ENCODE measurements around the gene SH2D5. TPM values are rescaled to one million over a fixed set of nuclear protein-coding genes. Genes with fewer than 3 reads are reported as not detected.
A peak's percentile ranks its signal among the peaks of the same experiment; 100 is the strongest.

SH2D5 gene
- total RNA-seq, 4 donors from 2014 or later = 0.23 to 1.2 TPM; not detected in 2

- TF ChIP-seq POLR2A (IDR thresholded peaks at IDR 0.05) (no peak), EP300 (IDR thresholded peaks at IDR 0.05) (no peak), POLR2AphosphoS5 (IDR thresholded peaks at IDR 0.05) (no peak), CTCF (IDR thresholded peaks at IDR 0.05) (no peak)
- Histone ChIP-seq H3K4me3 (peak overlapping the region; percentile 60), H3K9me3 (no peaks in the 10 kb centered on the region), H3K27me3 (peaks cover 37% of the 10 kb centered on the region), H3K4me1 (peaks cover 34% of the 10 kb centered on the region), H3K36me3 (no peaks in the 10 kb centered on the region), H3K27ac (no peak overlapping the region)
- DNase-seq (ENCODE audit: low spot score in 2 of 2) = no peak
- 8% methylated on average over 24 of the region's 62 CpGs for WGBS
Measured at GRCh38 chr1:20731057-20731991, 1.2 kb downstream of the SH2D5 start.

- 57% methylated on average over 3 of the region's 4 CpGs for WGBS
- H3K27ac ChIP-seq = no peak overlapping the region
- peaks cover 37% of the 10 kb centered on the region for H3K27me3 ChIP-seq
- no peak for DNase-seq (ENCODE audit: low spot score in 2 of 2)
- H3K4me3 ChIP-seq = no peak overlapping the region
- H3K36me3 ChIP-seq = no peaks in the 10 kb centered on the region
- H3K9me3 ChIP-seq = no peaks in the 10 kb centered on the region
- TF ChIP-seq POLR2AphosphoS5 (IDR thresholded peaks at IDR 0.05) (no peak), POLR2A (IDR thresholded peaks at IDR 0.05) (no peak), CTCF (IDR thresholded peaks at IDR 0.05) (no peak), EP300 (IDR thresholded peaks at IDR 0.05) (no peak)
- peaks cover 34% of the 10 kb centered on the region for H3K4me1 ChIP-seq
Measured at GRCh38 chr1:20730690-20731056, 1.8 kb downstream of the SH2D5 start.

GRCh38 chr1:20729990-20730689 is 2.4 kb downstream of the SH2D5 start:
- DNase-seq (ENCODE audit: low spot score in 2 of 2) = peak in 1 of 2 donors; percentile 42
- Histone ChIP-seq H3K36me3 (no peaks in the 10 kb centered on the region), H3K4me1 (peaks cover 34% of the 10 kb centered on the region), H3K27me3 (peaks cover 37% of the 10 kb centered on the region), H3K27ac (no peak overlapping the region), H3K9me3 (no peaks in the 10 kb centered on the region), H3K4me3 (no peak overlapping the region)
- WGBS = 18% methylated on average over 14 of the region's 19 CpGs
- TF ChIP-seq EP300 (IDR thresholded peaks at IDR 0.05) = no peak

GRCh38 chr1:20729155-20729931 is 3.2 kb downstream of the SH2D5 start:
- TF ChIP-seq CTCF (IDR thresholded peaks at IDR 0.05) (no peak), POLR2A (IDR thresholded peaks at IDR 0.05) (no peak), POLR2AphosphoS5 (IDR thresholded peaks at IDR 0.05) (no peak), EP300 (IDR thresholded peaks at IDR 0.05) (no peak)
- Histone ChIP-seq H3K36me3 (no peaks in the 10 kb centered on the region), H3K4me3 (no peak overlapping the region), H3K27me3 (peaks cover 37% of the 10 kb centered on the region), H3K27ac (no peak overlapping the region), H3K4me1 (peaks cover 34% of the 10 kb centered on the region), H3K9me3 (no peaks in the 10 kb centered on the region)
- WGBS = 59% methylated on average over 9 of the region's 14 CpGs
- no peak for DNase-seq (ENCODE audit: low spot score in 2 of 2)

- Histone ChIP-seq H3K4me1 (peaks cover 30% of the 10 kb centered on the region), H3K27me3 (peaks cover 37% of the 10 kb centered on the region), H3K9me3 (no peaks in the 10 kb centered on the region), H3K27ac (no peak overlapping the region), H3K36me3 (no peaks in the 10 kb centered on the region), H3K4me3 (no peak overlapping the region)
- 56% methylated on average over 8 of the region's 9 CpGs for whole genome bisulfite sequencing
- peak in 1 of 2 donors; percentile 43 for DNase-seq (ENCODE audit: low spot score in 2 of 2)
- TF ChIP-seq EP300 (IDR thresholded peaks at IDR 0.05) (no peak), POLR2A (IDR thresholded peaks at IDR 0.05) (no peak), POLR2AphosphoS5 (IDR thresholded peaks at IDR 0.05) (no peak), CTCF (IDR thresholded peaks at IDR 0.05) (no peak)
Measured at GRCh38 chr1:20728371-20729154, 3.9 kb downstream of the SH2D5 start.
